SK-N-SH (cell line): ENCODE data around the gene NUDT12. TPM values are rescaled to one million over a fixed set of nuclear protein-coding genes. Genes with fewer than 3 reads are reported as not detected.

ENCODE experiments used
- CTCF ChIA-PET: fragments of 300-600, 350-600 bp; formaldehyde crosslinking; extraction: SDS; loops from one replicate; lab custom pipeline; 2021; lab: Yijun Ruan, JAX
- POLR2A ChIA-PET: fragments of 350-600 bp; sonication (Branson Sonifier 250); formaldehyde crosslinking; extraction: SDS; loops from one replicate; lab custom pipeline; 2020; ENCODE audit warnings: antibody characterized with exemption, inconsistent platforms; lab: Yijun Ruan, JAX
- DNase-seq: peaks from one replicate; pipeline ENCODE4 v3.0.0; 2012
- H2AFZ ChIP-seq: fragments of 200-600 bp; sonication (generic); 2 replicates; pipeline ENCODE4 v1.8.1; 2016; ENCODE audit warnings: antibody characterized with exemption, mild to moderate bottlenecking, low read depth
- H3F3A ChIP-seq: fragments of 200-600 bp; sonication (generic); replicated peaks from 2 replicates; pipeline ENCODE3; 2016; ENCODE audit warnings: antibody characterized with exemption, mild to moderate bottlenecking; ENCODE audit not compliant: insufficient read depth
- H3K27ac ChIP-seq, 2 experiments: fragments of 200-500 bp in 1 of 2; fragments of 200-600 bp in 1 of 2; sonication (Bioruptor generic) in 1 of 2; sonication (generic), shearing (Covaris generic) in 1 of 2; 2 replicates each; pipeline versions ENCODE4 v1.5.1 to v1.6.1; 2014 to 2016; ENCODE audit warnings: low read depth in 2 of 2, inconsistent platforms in 1 of 2, low read length in 1 of 2, mild to moderate bottlenecking in 1 of 2, mixed read lengths in 1 of 2
- H3K27me3 ChIP-seq: fragments of 200-600 bp; sonication (generic), shearing (Covaris generic); 2 replicates; pipeline ENCODE4 v1.6.1; 2016; ENCODE audit warnings: mixed run types; ENCODE audit not compliant: insufficient read depth
- H3K36me3 ChIP-seq, 2 experiments: fragments of 200-500 bp in 1 of 2; fragments of 200-600 bp in 1 of 2; sonication (Bioruptor generic) in 1 of 2; sonication (generic) in 1 of 2; replicated peaks in 1 of 2; 2 replicates each; pipeline versions ENCODE3 to v1.5.1; 2014 to 2016; ENCODE audit warnings: low read length in 1 of 2, mild to moderate bottlenecking in 1 of 2; ENCODE audit not compliant: insufficient read depth in 2 of 2, control insufficient read depth in 1 of 2
- H3K4me1 ChIP-seq, 2 experiments: fragments of 200-500 bp in 1 of 2; fragments of 200-600 bp in 1 of 2; sonication (Bioruptor generic) in 1 of 2; sonication (generic), shearing (Covaris generic) in 1 of 2; 2 replicates each; pipeline versions ENCODE4 v1.5.1 to v1.6.1; 2014 to 2016; ENCODE audit warnings: low read depth in 1 of 2, low read length in 1 of 2, mixed run types in 1 of 2; ENCODE audit not compliant: insufficient read depth in 2 of 2, control insufficient read depth in 1 of 2
- H3K4me2 ChIP-seq: fragments of 200-600 bp; sonication (generic), shearing (Covaris generic); 2 replicates; pipeline ENCODE4 v1.6.1; 2017; ENCODE audit warnings: mixed run types
- H3K4me3 ChIP-seq, 2 experiments: fragments of 200-500 bp in 1 of 2; fragments of 200-600 bp in 1 of 2; sonication (Bioruptor generic) in 1 of 2; sonication (generic), shearing (Covaris generic) in 1 of 2; 2 replicates each; pipeline versions ENCODE4 v1.5.1 to v1.8.1; 2014 to 2016; ENCODE audit warnings: low read depth in 2 of 2, inconsistent platforms in 1 of 2, low read length in 1 of 2, mild to moderate bottlenecking in 1 of 2, mixed read lengths in 1 of 2, moderate library complexity in 1 of 2
- H3K79me2 ChIP-seq: fragments of 200-600 bp; sonication (generic); 2 replicates; pipeline ENCODE4 v1.8.1; 2017; ENCODE audit warnings: mild to moderate bottlenecking; ENCODE audit not compliant: insufficient read depth
- H3K9ac ChIP-seq: fragments of 200-600 bp; sonication (generic); 2 replicates; pipeline ENCODE4 v1.6.1; 2017; ENCODE audit warnings: mixed run types
- H3K9me2 ChIP-seq: fragments of 200-600 bp; sonication (generic); 2 replicates; pipeline ENCODE4 v1.6.1; 2017; ENCODE audit warnings: mixed run types
- H3K9me3 ChIP-seq: fragments of 200-600 bp; sonication (generic); 2 replicates; pipeline ENCODE4 v1.6.1; 2017; ENCODE audit warnings: mixed run types, mild to moderate bottlenecking, moderate library complexity
- H4K20me1 ChIP-seq: fragments of 200-600 bp; sonication (generic); 2 replicates; pipeline ENCODE4 v1.6.1; 2017; ENCODE audit warnings: mild to moderate bottlenecking, mixed run types; ENCODE audit not compliant: insufficient read depth
- CHD2 ChIP-seq: fragments of 150-350 bp; IDR thresholded peaks from 2 replicates; pipeline ENCODE4 v1.6.1; 2018; ENCODE audit warnings: low read length; ENCODE audit not compliant: partially characterized antibody
- CTCF ChIP-seq: fragments of 200-600 bp; sonication (generic); IDR thresholded peaks from 2 replicates; pipeline ENCODE4 v1.6.1; 2017; ENCODE audit warnings: antibody characterized with exemption, mild to moderate bottlenecking, moderate library complexity
- ELF1 ChIP-seq: IDR thresholded peaks from 2 replicates; pipeline ENCODE4 v1.4.0; 2012
- EP300 ChIP-seq, 2 experiments: IDR thresholded peaks; 2 replicates each; pipeline versions ENCODE4 v1.4.0 to v1.6.1; 2012; ENCODE audit warnings: borderline replicate concordance in 1 of 2, low read depth in 1 of 2, low read length in 1 of 2
- EZH2phosphoT487 ChIP-seq: fragments of 200-600 bp; sonication (generic); IDR thresholded peaks from 2 replicates; pipeline ENCODE4 v1.6.1; 2017; ENCODE audit warnings: low read depth, mixed run types, mild to moderate bottlenecking, antibody characterized with exemption, moderate library complexity, borderline replicate concordance
- FOSL2 ChIP-seq: IDR thresholded peaks from 2 replicates; pipeline ENCODE4 v1.4.0; 2012; ENCODE audit warnings: low read depth, mild to moderate bottlenecking, moderate library complexity, borderline replicate concordance
- FOXJ3 ChIP-seq: sonication (generic); formaldehyde crosslinking; IDR thresholded peaks from 2 replicates; pipeline ENCODE4 v1.5.1; 2020; ENCODE audit warnings: mild to moderate bottlenecking, missing genetic modification reagents
- IRF3 ChIP-seq: fragments of 150-350 bp; IDR thresholded peaks from 2 replicates; pipeline ENCODE4 v1.6.1; 2016; ENCODE audit warnings: mild to moderate bottlenecking, low read depth, low read length
- MXI1 ChIP-seq: IDR thresholded peaks from 2 replicates; pipeline ENCODE4 v1.6.1; 2012; ENCODE audit warnings: mild to moderate bottlenecking, low read depth, low read length, improper control_type of control experiment
- NFIC ChIP-seq: IDR thresholded peaks from 2 replicates; pipeline ENCODE4 v1.4.0; 2012; ENCODE audit warnings: borderline replicate concordance
- PBX3 ChIP-seq: IDR thresholded peaks from 2 replicates; pipeline ENCODE4; 2012
- RAD21 ChIP-seq: IDR thresholded peaks from 2 replicates; pipeline ENCODE4 v1.6.1; 2012; ENCODE audit warnings: mild to moderate bottlenecking, low read length
- RFX5 ChIP-seq: IDR thresholded peaks from 2 replicates; pipeline ENCODE4 v1.6.1; 2012; ENCODE audit warnings: mild to moderate bottlenecking, improper control_type of control experiment, low read length
- TAF1 ChIP-seq: IDR thresholded peaks from 2 replicates; pipeline ENCODE4 v1.6.1; 2012; ENCODE audit warnings: low read depth, mild to moderate bottlenecking, low read length, moderate library complexity, borderline replicate concordance
- TCF12 ChIP-seq: IDR thresholded peaks from 2 replicates; pipeline ENCODE4 v1.4.0; 2012
- TEAD4 ChIP-seq: IDR thresholded peaks from 2 replicates; pipeline ENCODE4 v1.4.0; 2012; ENCODE audit warnings: mild to moderate bottlenecking, borderline replicate concordance; ENCODE audit not compliant: insufficient read depth
- YY1 ChIP-seq: IDR thresholded peaks from 2 replicates; pipeline ENCODE4 v1.4.0; 2012; ENCODE audit warnings: low read depth, mild to moderate bottlenecking
- WGBS: methylation state at CpG from one replicate; pipeline ENCODE4 v1.1.6; 2017; ENCODE audit warnings: low lambda C conversion rate; 5-methylcytosine and 5-hydroxymethylcytosine counted together
- polyA plus RNA-seq, 3 experiments: library from polyadenylated mRNA; depleted of rRNA; stranded (reverse); fragments of >200 nt; gene quantifications; 2 replicates each; pipeline ENCODE4 v1.2.3, GENCODE V29; 2012
- TF ChIP-seq, protein P1 (sequence below): IDR thresholded peaks from 2 replicates; pipeline ENCODE4 v1.4.0; 2012; ENCODE audit warnings: low read depth, borderline replicate concordance

NUDT12 gene
- polyA plus RNA-seq, 1 of the 3 experiments (the other 2 are of a cell fraction) = 4.9 TPM

DNA sequence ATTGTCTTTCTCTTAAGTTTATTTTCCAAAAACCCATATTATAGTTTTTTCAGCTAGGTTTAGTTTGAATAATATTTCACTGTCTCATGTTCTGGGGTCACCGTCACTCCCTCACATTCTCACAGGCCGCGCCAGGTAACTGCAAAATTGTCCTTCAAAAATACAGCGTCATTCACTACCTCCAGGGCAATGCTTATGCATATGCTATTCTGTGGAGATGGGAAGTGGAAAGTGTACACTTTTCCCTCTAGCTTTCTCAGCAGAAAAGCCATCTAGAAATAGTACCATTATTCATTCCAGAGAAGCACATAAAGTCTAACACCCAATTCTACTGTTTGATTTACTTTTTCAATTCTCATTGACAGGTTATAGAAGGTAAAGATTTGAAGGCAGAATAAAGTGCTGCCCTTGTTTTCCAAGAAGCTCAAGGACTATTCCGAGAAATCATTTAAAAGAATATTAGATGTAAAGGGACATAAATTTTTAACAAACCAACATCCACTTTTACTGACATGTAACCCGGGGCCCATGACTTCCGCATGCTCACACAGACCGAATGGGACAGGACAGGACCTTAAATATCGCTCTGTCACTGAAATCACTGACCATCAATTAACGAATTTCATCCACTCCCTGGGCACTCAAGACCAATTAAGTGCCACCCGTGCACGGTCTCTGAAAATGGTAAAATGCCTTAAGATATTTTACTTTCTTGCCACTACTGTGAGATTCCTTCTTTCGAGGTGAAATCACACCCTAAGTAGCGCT, 720 bp downstream of the NUDT12 start:
- Histone ChIP-seq H3K9me3 (no peaks in the 10 kb centered on the region), H2AFZ (peak overlapping the region; percentile 56), H4K20me1 (no peaks in the 10 kb centered on the region), H3K4me1 (peaks cover 0 to 6% of the 10 kb centered on the region in 2 experiments; a peak in 2 of 4 replicates), H3K9ac (peak overlapping the region; percentile 94), H3K4me2 (peak overlapping the region; percentile 77), H3F3A (peaks cover 4% of the 10 kb centered on the region), H3K36me3 (peaks cover 15 to 21% of the 10 kb centered on the region in 2 experiments), H3K9me2 (no peaks in the 10 kb centered on the region; the same call in 1 of the 2 replicates), H3K27me3 (no peaks in the 10 kb centered on the region), H3K4me3 (peak overlapping the region; percentile 69 to 79), H3K27ac (peak overlapping the region; percentile 94 to 99), H3K79me2 (peaks cover 24% of the 10 kb centered on the region; the same call in 1 of the 2 replicates)
- 11% methylated on average over 14 of the region's 14 CpGs for WGBS
- DNase-seq = no peak
- CTCF ChIA-PET = interaction anchor here (1.2 to 1.6 kb wide), 3 partner anchors 12 to 329 kb away, joined by 3 to 4 read pairs (median 3); no protein-coding TSS in a partner anchor
- peak; percentile 53 for TF ChIP-seq MXI1
- no peak for TF ChIP-seq EP300 (IDR thresholded peaks at IDR 0.05; ENCODE audit: borderline replicate concordance in 1 of 2, low read depth in 1 of 2, low read length in 1 of 2)
- no peak for TF ChIP-seq ELF1
- TF ChIP-seq, protein P1, sequence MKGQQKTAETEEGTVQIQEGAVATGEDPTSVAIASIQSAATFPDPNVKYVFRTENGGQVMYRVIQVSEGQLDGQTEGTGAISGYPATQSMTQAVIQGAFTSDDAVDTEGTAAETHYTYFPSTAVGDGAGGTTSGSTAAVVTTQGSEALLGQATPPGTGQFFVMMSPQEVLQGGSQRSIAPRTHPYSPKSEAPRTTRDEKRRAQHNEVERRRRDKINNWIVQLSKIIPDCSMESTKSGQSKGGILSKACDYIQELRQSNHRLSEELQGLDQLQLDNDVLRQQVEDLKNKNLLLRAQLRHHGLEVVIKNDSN = no peak
- TF ChIP-seq TEAD4 = no peak
- peak; percentile 29; the same call in 1 of the 2 replicates for TF ChIP-seq FOXJ3 (CRISPR knock-in tag)
- no peak for TF ChIP-seq RFX5
- POLR2A ChIA-PET = no interaction called here

DNA sequence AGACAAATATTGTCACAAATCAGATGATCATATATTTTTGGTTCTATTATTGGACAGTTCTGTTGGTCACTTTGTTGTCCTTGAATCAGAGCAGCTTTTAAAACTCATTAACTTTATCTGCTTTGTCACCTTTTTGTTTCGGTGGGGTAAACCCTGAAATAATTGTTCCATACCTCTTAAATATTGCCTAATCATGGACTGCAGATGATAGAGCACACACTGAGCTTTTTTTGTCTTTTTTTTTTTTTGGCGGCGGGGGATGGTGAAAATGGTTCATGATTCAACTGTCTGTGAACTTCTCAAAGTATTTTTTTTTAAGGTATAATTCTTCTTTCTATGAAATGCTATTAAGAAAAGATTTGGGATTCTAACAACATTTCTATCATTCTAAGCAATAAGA, 1.8 kb downstream of the NUDT12 start:
- H3K27ac ChIP-seq = no peak overlapping the region; a peak in 1 of 4 replicates
- WGBS = 90% methylated on average over 3 of the region's 3 CpGs
- no peak overlapping the region for H3K9ac ChIP-seq
- DNase-seq = no peak
- H3K4me3 ChIP-seq = no peak overlapping the region
- ChIA-PET POLR2A (no interaction called here), CTCF (interaction anchor here (1.6 kb wide), 1 partner anchor 11 kb away, joined by 4 read pairs; no protein-coding TSS in a partner anchor)
- H3K4me2 ChIP-seq = no peak overlapping the region
- H3K79me2 ChIP-seq = peaks cover 24% of the 10 kb centered on the region
- H3K9me3 ChIP-seq = no peaks in the 10 kb centered on the region
- peaks cover 0 to 6% of the 10 kb centered on the region in 2 experiments; a peak in 2 of 4 replicates for H3K4me1 ChIP-seq
- H3K27me3 ChIP-seq = no peaks in the 10 kb centered on the region
- H3K36me3 ChIP-seq = peaks cover 26 to 30% of the 10 kb centered on the region in 2 experiments
- H3F3A ChIP-seq = peaks cover 4% of the 10 kb centered on the region
- H2AFZ ChIP-seq = no peak overlapping the region
- H4K20me1 ChIP-seq = no peaks in the 10 kb centered on the region
- no peaks in the 10 kb centered on the region; the same call in 1 of the 2 replicates for H3K9me2 ChIP-seq
- no peak for TF ChIP-seq RAD21
- no peak for TF ChIP-seq CHD2
- TF ChIP-seq TAF1 = no peak
- no peak for TF ChIP-seq RFX5
- TF ChIP-seq FOSL2 = no peak
- TF ChIP-seq TCF12 = no peak
- no peak for TF ChIP-seq EP300 (IDR thresholded peaks at IDR 0.05; ENCODE audit: borderline replicate concordance in 1 of 2, low read depth in 1 of 2, low read length in 1 of 2)
- TF ChIP-seq IRF3 = no peak
- TF ChIP-seq ELF1 = no peak
- TF ChIP-seq NFIC = no peak
- no peak for TF ChIP-seq YY1
- TF ChIP-seq EZH2phosphoT487 = no peak
- TF ChIP-seq CTCF = no peak
- TF ChIP-seq TEAD4 = no peak
- TF ChIP-seq PBX3 = no peak
